Cardiac septum (tissue), 1 donor: ENCODE results near the gene LRP3. TPM values are rescaled to one million over a fixed set of nuclear protein-coding genes. Genes with fewer than 3 reads are reported as not detected.
"Not testable (repeated sequence)": the region's sequence is repeated elsewhere in the genome, so short reads cannot be mapped to it uniquely, and the experiment has no call there.

Experiments used
- DNase-seq: peaks from one replicate; pipeline ENCODE4 v3.0.0-alpha.2; 2020; ENCODE audit warnings: low spot score
- intact Hi-C: fragments of 100-400 bp; cut with DNase I; formaldehyde crosslinking; loops from one replicate; pipeline ENCODE4 v1.14.0; 2022
- total RNA-seq: library from RNA; stranded (reverse); fragmentation: NEBNext Ultra II Directional; extraction: Animal tissue kit (Norgen Biotek cat#: 25700); gene quantifications from one replicate; pipeline ENCODE4 v1.2.1, GENCODE V29; 2021
- donor health status: DM: no; HTN: no; CAD: no.

The LRP3 gene
- total RNA-seq, 1 donor from 2014 or later: 22.4 TPM

GRCh38 chr19:33175156-33175782, 18.9 kb upstream of the LRP3 start:
- intact Hi-C loops: loop anchor here (5.0 to 10.0 kb wide), 2 partner anchors 93 to 200 kb away; partner anchors contain the start of genes CEP89, FAAP24 and GPATCH1

GRCh38 chr19:33175886-33176669, 18.1 kb upstream of the LRP3 start:
- intact Hi-C loops: loop anchor here (5.0 to 10.0 kb wide), 2 partner anchors 94 to 201 kb away; partner anchors contain the start of genes CEP89, FAAP24 and GPATCH1
- peak; percentile 75 for DNase-seq

More at GRCh38 chr19:33175156-33175782, 18.9 kb upstream of the LRP3 start:
- DNase-seq: peak; percentile 62

- peak; percentile 98 for DNase-seq
- intact Hi-C loops: loop anchor here (5.0 to 10.0 kb wide), 2 partner anchors 95 to 202 kb away; partner anchors contain the start of genes CEP89, FAAP24 and GPATCH1
These were observed 17.3 kb upstream of the LRP3 start for GRCh38 chr19:33176670-33177416.

GRCh38 chr19:33177417-33177979, 16.6 kb upstream of the LRP3 start:
- DNase-seq: no peak
- intact Hi-C loops: loop anchor here (5.0 to 10.0 kb wide), 2 partner anchors 95 to 203 kb away; partner anchors contain the start of genes CEP89, FAAP24 and GPATCH1

GRCh38 chr19:33186431-33187182, 7.5 kb upstream of the LRP3 start:
- DNase-seq: peak; percentile 73
- intact Hi-C loops: loop anchor here (10.0 kb wide), 1 partner anchor 62 kb away; no protein-coding TSS in a partner anchor

GRCh38 chr19:33187183-33187540, 7.0 kb upstream of the LRP3 start:
- peak; percentile 63 for DNase-seq
- intact Hi-C loops: loop anchor here (10.0 kb wide), 1 partner anchor 62 kb away; no protein-coding TSS in a partner anchor

- no peak for DNase-seq
- intact Hi-C loops: loop anchor here (10.0 kb wide), 1 partner anchor 65 kb away; no protein-coding TSS in a partner anchor
These were observed 4.7 kb upstream of the LRP3 start for GRCh38 chr19:33189453-33189852.

- not testable (repeated sequence) for DNase-seq
These were observed 3.0 kb upstream of the LRP3 start for GRCh38 chr19:33191092-33191491.

GRCh38 chr19:33191501-33191900, 2.6 kb upstream of the LRP3 start:
- intact Hi-C loops: no loop called here
- peak; percentile 68 for DNase-seq

More at GRCh38 chr19:33191092-33191491, 3.0 kb upstream of the LRP3 start:
- intact Hi-C loops: not testable (repeated sequence)

GRCh38 chr19:33192010-33192409, 2.1 kb upstream of the LRP3 start:
- intact Hi-C loops: no loop called here
- DNase-seq: peak; percentile 35

GRCh38 chr19:33193269-33193864, 763 bp upstream of the LRP3 start:
- peak; percentile 43 for DNase-seq

GRCh38 chr19:33194532-33194885, 379 bp downstream of the LRP3 start:
- intact Hi-C loops: no loop called here

More at GRCh38 chr19:33193269-33193864, 763 bp upstream of the LRP3 start:
- intact Hi-C loops: no loop called here

GRCh38 chr19:33194886-33195644, 935 bp downstream of the LRP3 start:
- intact Hi-C loops: no loop called here
- no peak for DNase-seq

More at GRCh38 chr19:33194532-33194885, 379 bp downstream of the LRP3 start:
- DNase-seq: no peak

GRCh38 chr19:33195645-33196347, 1.7 kb downstream of the LRP3 start:
- intact Hi-C loops: no loop called here
- no peak for DNase-seq

GRCh38 chr19:33196446-33197193, 2.5 kb downstream of the LRP3 start:
- intact Hi-C loops: no loop called here
- DNase-seq: no peak

GRCh38 chr19:33197591-33198000, 3.5 kb downstream of the LRP3 start:
- DNase-seq: no peak
- intact Hi-C loops: no loop called here
